Tibial artery (tissue), 4 donors: Measurements from ENCODE around the gene NANOGP8.

Experiments used
- DNase-seq, 2 donors: peaks; one replicate each; pipeline ENCODE4 v3.0.0-alpha.2; 2019
- H3K27ac ChIP-seq, 2 donors: fragments of 200-600 bp; sonication (generic) in 1 of 2; 1 replicate in 1 of 2; 2 replicates in 1 of 2; pipeline ENCODE4 v1.5.1; 2018 to 2019; ENCODE audit warnings: mild to moderate bottlenecking in 1 of 2
- H3K27me3 ChIP-seq, 2 donors: fragments of 200-600 bp; sonication (generic) in 1 of 2; one replicate each; pipeline versions ENCODE4 v1.5.1 to v1.6.0; 2016 to 2019
- H3K36me3 ChIP-seq, 3 donors: fragments of 200-600 bp; sonication (generic) in 2 of 3; one replicate each; pipeline ENCODE4 v1.5.1; 2016 to 2019; ENCODE audit warnings: mild to moderate bottlenecking in 2 of 3
- H3K4me1 ChIP-seq, 4 donors: fragments of 200-600 bp; sonication (generic) in 2 of 4; 1 replicate in 3 of 4; 2 replicates in 1 of 4; pipeline ENCODE4 v1.5.1; 2016 to 2019
- H3K4me3 ChIP-seq, 2 donors: fragments of 200-600 bp; sonication (generic) in 1 of 2; 1 replicate in 1 of 2; 2 replicates in 1 of 2; pipeline ENCODE4 v1.5.1; 2018 to 2019; ENCODE audit warnings: mild to moderate bottlenecking in 2 of 2
- H3K9me3 ChIP-seq, 3 donors: fragments of 200-600 bp; sonication (generic) in 1 of 3; one replicate each; pipeline ENCODE4 v1.5.1; 2016 to 2019
- intact Hi-C: fragments of 100-400 bp; cut with DNase I; formaldehyde crosslinking; loops from one replicate; pipeline ENCODE4 v1.15.0; 2023; ENCODE audit warnings: low total_unique reads
- TF ChIP-seq, protein P1 (sequence below), 2 experiments: fragments of 200-600 bp in 1 of 2; fragments of 450-650 bp in 1 of 2; IDR thresholded peaks; one replicate each; pipeline ENCODE4 v1.5.1; 2017 to 2019; ENCODE audit warnings: antibody characterized with exemption in 2 of 2, mild to moderate bottlenecking in 1 of 2, moderate library complexity in 1 of 2

Gene NANOGP8

DNA sequence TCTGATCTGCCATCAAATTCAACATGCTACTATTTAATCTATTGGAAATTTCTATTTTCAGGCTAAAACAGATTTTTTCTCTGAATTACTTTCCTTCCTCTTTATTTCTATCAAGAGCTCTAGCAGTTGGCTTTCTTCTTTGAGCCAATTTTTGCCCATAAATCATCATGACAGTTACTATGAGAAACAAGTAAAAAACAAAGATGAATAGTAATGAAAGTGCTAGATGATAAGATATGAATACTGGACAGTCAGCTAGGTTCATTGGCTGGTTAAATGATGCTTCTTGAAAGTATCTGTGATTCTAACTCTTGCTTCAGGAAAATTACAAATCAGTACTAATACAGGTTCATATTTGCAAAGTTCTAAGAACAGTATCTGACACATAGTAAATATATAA is 38.6 kb upstream of the NANOGP8 start:
- Histone ChIP-seq H3K9me3 (no peaks in the 10 kb centered on the region), H3K27me3 (no peaks in the 10 kb centered on the region), H3K4me1 (no peaks in the 10 kb centered on the region), H3K4me3 (no peak overlapping the region), H3K27ac (no peak overlapping the region), H3K36me3 (no peaks in the 10 kb centered on the region)
- DNase-seq = no peak
- intact Hi-C loops = no loop called here
- TF ChIP-seq, protein P1, sequence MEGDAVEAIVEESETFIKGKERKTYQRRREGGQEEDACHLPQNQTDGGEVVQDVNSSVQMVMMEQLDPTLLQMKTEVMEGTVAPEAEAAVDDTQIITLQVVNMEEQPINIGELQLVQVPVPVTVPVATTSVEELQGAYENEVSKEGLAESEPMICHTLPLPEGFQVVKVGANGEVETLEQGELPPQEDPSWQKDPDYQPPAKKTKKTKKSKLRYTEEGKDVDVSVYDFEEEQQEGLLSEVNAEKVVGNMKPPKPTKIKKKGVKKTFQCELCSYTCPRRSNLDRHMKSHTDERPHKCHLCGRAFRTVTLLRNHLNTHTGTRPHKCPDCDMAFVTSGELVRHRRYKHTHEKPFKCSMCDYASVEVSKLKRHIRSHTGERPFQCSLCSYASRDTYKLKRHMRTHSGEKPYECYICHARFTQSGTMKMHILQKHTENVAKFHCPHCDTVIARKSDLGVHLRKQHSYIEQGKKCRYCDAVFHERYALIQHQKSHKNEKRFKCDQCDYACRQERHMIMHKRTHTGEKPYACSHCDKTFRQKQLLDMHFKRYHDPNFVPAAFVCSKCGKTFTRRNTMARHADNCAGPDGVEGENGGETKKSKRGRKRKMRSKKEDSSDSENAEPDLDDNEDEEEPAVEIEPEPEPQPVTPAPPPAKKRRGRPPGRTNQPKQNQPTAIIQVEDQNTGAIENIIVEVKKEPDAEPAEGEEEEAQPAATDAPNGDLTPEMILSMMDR (IDR thresholded peaks at IDR 0.05) = no peak

DNA sequence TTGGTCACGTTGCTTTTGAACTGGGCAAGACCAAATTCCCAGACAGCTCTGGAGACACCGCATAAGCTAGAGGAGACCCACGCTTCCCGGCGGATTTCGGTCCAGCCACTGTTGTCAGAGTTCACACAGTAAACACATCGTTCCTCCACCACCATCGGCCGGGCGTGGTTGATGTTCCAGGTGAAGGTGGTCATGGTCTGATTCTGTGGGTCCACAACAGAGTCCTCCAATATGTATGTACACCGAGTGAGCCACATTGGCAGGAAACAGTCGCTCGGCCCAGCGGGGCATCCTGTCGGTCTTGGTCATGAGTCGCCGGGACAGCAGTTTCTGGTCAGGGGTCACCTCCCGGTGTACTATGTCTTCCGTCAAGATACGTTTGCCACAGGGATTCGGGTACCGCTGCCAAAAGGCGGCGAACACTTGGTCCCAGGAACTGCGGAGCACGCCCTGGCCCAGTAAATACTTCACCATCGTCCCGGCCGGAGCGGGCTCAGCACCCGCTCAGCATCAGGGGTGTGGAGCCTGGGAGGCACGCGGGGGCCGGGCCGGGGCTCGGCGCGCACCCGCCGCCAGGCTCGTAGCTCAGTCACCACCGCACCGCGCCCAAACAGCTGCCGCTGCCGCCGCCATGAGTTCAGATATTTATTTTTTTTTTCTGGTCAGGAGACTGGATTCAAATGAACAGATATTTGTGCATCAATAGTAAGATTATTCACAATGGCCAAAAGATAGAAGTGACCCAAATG is 36.7 kb upstream of the NANOGP8 start:
- Histone ChIP-seq H3K9me3 (no peaks in the 10 kb centered on the region), H3K36me3 (no peaks in the 10 kb centered on the region), H3K27me3 (no peaks in the 10 kb centered on the region), H3K4me1 (no peaks in the 10 kb centered on the region), H3K4me3 (no peak overlapping the region), H3K27ac (no peak overlapping the region)
- intact Hi-C loops = no loop called here
- peak in 1 of 2 donors; percentile 20 for DNase-seq
- TF ChIP-seq, protein P1 (IDR thresholded peaks at IDR 0.05) = no peak

DNA sequence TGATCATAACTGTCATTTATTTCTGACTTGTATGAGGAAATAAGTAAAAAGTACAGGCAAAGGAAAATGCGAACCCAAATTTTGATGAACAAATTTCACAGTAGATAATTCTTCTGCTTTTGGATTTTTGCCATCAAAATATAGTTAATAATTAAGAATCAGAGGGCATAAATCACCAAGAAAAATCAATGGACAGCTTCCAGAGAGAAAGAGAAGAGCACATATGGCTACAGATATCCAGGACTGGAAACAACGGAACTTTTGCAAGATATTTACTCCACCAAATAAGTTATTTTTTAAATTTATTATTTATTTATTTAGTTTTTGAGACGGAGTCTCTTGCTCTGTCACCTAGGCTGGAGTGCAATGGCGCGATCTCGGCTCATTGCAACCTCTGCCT is 35.1 kb upstream of the NANOGP8 start:
- TF ChIP-seq, protein P1 (IDR thresholded peaks at IDR 0.05) = no peak
- intact Hi-C loops = no loop called here
- no peak for DNase-seq
- no peaks in the 10 kb centered on the region for H3K9me3 ChIP-seq
- H3K27ac ChIP-seq = no peak overlapping the region
- no peak overlapping the region for H3K4me3 ChIP-seq
- no peaks in the 10 kb centered on the region for H3K4me1 ChIP-seq
- no peaks in the 10 kb centered on the region for H3K27me3 ChIP-seq
- no peaks in the 10 kb centered on the region for H3K36me3 ChIP-seq

DNA sequence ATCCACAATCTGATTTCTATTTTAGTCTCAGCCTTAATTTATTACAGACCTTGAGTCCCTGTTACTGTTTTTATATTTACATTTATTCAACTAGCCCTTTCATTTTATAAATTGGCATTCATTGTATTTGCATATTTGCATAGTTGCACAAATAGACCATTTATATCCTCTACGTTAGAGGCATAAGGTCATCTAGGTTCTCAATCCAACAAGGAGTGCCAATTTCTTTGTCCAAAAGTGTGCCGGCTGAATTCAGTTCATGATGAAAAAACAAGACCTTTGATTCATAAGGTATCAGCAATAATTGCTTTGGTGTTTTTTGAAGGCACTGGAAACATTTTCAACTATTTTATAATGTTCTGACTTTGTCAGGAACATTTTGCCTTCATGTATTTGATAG is 33.9 kb upstream of the NANOGP8 start:
- Histone ChIP-seq H3K4me1 (no peaks in the 10 kb centered on the region), H3K4me3 (no peak overlapping the region), H3K36me3 (no peaks in the 10 kb centered on the region), H3K27me3 (no peaks in the 10 kb centered on the region), H3K27ac (no peak overlapping the region), H3K9me3 (no peaks in the 10 kb centered on the region)
- no peak for DNase-seq
- TF ChIP-seq, protein P1 (IDR thresholded peaks at IDR 0.05) = no peak
- intact Hi-C loops = no loop called here

DNA sequence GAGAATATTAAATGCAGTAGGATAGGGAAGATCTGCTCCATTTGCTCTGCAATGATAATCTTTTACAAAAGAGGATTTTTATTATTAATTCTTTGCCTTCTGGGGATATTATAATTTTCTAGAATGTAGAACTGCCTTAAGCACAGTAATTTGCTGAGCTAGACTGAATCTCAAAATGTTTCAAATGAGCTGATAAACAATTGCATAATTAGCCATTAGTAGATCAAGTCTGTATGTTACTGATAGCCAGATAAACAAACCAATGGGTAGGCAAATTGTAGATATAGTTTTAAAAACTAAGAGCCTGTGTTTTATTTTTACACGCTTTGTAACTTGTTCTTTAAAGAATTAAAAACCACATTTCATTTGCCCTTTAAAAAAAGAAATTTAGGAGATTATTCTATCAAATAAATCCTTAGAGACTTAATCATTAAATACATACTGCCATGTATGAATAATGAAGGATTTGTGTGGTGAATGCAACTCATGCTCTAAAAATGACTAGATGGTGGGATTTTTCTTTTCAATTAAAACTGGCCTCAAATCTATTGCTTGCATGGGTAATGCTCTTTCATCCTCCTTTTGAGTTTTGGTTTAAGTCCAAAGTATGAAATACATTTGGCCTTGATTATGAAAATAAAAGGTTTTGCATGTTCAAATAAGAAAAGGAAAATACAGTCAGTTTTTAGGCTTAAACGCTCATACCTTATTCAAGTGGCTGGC is 32.6 kb upstream of the NANOGP8 start:
- Histone ChIP-seq H3K4me1 (no peaks in the 10 kb centered on the region), H3K27me3 (no peaks in the 10 kb centered on the region), H3K9me3 (no peaks in the 10 kb centered on the region), H3K36me3 (no peaks in the 10 kb centered on the region), H3K4me3 (no peak overlapping the region), H3K27ac (no peak overlapping the region)
- TF ChIP-seq, protein P1 (IDR thresholded peaks at IDR 0.05) = no peak
- DNase-seq = no peak
- intact Hi-C loops = no loop called here
